GM23338 (cell line): Measurements from ENCODE around the gene LIME1. TPM values are rescaled to one million over a fixed set of nuclear protein-coding genes. Genes with fewer than 3 reads are reported as not detected.

ENCODE experiments used
- ETS1 ChIP-seq: IDR thresholded peaks from 2 replicates; pipeline ENCODE4 v1.6.1; 2016; ENCODE audit warnings: antibody characterized with exemption
- JUNB ChIP-seq: IDR thresholded peaks from one replicate; pipeline ENCODE4 v1.6.1; 2016; ENCODE audit warnings: antibody characterized with exemption; ENCODE audit not compliant: unreplicated experiment
- POLR2AphosphoS5 ChIP-seq: IDR thresholded peaks from 2 replicates; pipeline ENCODE4 v1.6.1; 2016; ENCODE audit warnings: antibody characterized with exemption, low read depth
- REST ChIP-seq: IDR thresholded peaks from one replicate; pipeline ENCODE4 v1.6.1; 2018; ENCODE audit warnings: antibody characterized with exemption; ENCODE audit not compliant: unreplicated experiment
- ZNF462 ChIP-seq: fragments of 250-450 bp; sonication (Bioruptor Pico); IDR thresholded peaks from 2 replicates; pipeline ENCODE4 v1.5.0; 2020; ENCODE audit warnings: mild to moderate bottlenecking, moderate library complexity
- polyA plus RNA-seq: library from polyadenylated mRNA; unstranded; fragments of >200 nt; fragmentation: Nextera tagmentation; extraction: Ambion mirVana; gene quantifications from 2 replicates; pipeline ENCODE4 v1.2.1, GENCODE V29; 2016
- total RNA-seq: library from RNA; depleted of rRNA; stranded (reverse); fragments of >200 nt; shearing (Covaris generic); gene quantifications from 2 replicates; pipeline ENCODE4 v1.2.3, GENCODE V29; 2014

The LIME1 gene
- total and polyA plus RNA-seq, 2 experiments from 2014 or later, result 4.7 to 12.2 TPM

- TF ChIP-seq ZNF462 (no peak), JUNB (no peak), REST (no peak), ETS1 (no peak), POLR2AphosphoS5 (no peak)
Measured at GRCh38 chr20:63751471-63752271, 15.2 kb downstream of the LIME1 start (continued).
